Non-pigmented ciliary epithelial cell (primary cell): Measurements from ENCODE around the gene GNB1L.

ENCODE experiments used
- DNase-seq: peaks from one replicate; pipeline ENCODE4 v3.0.0-alpha.2; 2010; ENCODE audit warnings: low read depth

GNB1L gene

GRCh38 chr22:19875531-19876313, 21.0 kb upstream of the GNB1L start:
- no peak for DNase-seq

DNA sequence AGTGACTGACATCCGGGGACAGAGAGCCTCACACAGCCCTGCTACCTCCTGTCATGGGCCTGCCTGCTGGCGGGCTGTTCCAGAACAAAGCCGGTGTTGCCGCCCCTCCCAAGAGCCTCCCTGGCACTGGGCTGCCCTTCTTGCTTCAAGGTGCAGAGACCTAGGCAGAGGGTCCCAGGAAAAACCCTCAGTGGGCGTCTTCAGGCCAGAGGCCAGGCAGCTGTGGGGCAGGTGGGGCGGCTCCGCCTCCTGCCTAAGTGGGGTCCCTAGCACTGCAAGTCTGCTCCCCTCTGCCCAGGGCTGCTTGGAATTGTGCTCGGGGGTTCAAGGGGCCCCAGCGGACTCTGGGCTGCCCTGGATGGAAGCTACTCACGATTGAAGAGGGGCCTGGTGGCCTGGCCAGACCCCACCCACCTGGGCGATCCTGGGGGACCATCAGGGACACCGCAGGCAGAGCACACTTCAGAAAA, 20.4 kb upstream of the GNB1L start:
- no peak for DNase-seq

- no peak for DNase-seq
Observed at GRCh38 chr22:19874307-19875060, 19.8 kb upstream of the GNB1L start.

- DNase-seq, result no peak
Observed at GRCh38 chr22:19873960-19874306, 19.3 kb upstream of the GNB1L start.

DNA sequence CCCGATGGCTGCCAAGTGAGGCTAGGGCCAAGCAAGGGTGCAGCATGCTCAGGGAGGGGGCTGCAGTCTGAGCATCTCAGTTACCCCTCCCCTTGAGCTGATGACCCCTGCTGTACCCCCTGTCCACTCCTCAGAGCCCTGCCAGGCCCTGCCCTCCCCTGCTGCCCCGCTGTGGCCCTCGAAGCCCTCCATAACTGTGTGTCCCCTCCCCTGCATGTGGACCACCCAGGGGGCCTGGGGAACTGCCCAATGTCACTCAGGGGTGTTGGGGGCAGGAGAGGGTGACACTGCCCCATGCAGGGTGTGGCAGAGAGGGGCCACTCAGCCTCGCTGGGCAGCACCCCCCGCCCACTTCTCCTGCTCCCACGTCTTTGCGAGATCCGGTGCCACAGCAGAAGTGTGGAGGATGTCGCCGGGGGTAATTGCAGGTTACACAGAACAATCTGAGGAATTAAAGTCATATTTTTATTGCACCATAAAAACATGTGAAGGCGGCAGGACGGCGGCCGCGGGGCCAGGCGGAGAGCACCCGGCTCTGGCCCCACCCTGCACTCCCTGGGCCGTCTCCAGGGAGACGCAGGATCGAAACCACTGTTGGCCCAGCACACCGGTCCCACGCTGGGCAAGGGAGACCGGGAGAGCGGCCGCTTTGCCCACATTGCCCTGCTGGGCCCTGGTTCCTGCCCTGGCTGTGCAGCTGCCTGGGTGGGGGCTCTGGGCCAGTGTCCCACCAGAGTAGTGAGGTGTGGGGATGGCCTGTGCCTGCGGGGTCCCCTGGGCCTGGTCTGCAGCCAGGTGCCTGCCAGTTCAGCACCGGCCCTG, 18.7 kb upstream of the GNB1L start:
- DNase-seq, result no peak

DNA sequence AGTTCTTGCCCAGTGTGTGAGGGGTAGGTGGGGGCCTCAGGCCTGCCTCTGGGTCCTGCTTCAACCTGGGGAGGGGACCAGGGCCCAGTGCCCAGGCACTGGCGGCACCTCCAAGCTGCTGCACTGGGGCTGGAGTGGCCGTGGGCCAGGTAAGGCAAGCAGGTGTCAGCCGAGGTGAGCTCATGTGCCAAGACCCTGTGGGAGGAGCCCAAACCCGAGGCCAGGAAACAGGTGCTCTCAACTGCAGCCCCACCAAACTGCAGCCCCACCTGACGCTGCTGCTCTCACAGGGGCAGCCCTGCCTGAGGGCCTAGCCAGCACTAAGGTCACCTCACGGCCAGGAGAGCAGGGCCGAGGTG, 18.1 kb upstream of the GNB1L start:
- no peak for DNase-seq

- DNase-seq, result no peak
Observed at GRCh38 chr22:19871845-19872778, 17.4 kb upstream of the GNB1L start.

GRCh38 chr22:19871023-19871844, 16.6 kb upstream of the GNB1L start:
- DNase-seq, result no peak

DNA sequence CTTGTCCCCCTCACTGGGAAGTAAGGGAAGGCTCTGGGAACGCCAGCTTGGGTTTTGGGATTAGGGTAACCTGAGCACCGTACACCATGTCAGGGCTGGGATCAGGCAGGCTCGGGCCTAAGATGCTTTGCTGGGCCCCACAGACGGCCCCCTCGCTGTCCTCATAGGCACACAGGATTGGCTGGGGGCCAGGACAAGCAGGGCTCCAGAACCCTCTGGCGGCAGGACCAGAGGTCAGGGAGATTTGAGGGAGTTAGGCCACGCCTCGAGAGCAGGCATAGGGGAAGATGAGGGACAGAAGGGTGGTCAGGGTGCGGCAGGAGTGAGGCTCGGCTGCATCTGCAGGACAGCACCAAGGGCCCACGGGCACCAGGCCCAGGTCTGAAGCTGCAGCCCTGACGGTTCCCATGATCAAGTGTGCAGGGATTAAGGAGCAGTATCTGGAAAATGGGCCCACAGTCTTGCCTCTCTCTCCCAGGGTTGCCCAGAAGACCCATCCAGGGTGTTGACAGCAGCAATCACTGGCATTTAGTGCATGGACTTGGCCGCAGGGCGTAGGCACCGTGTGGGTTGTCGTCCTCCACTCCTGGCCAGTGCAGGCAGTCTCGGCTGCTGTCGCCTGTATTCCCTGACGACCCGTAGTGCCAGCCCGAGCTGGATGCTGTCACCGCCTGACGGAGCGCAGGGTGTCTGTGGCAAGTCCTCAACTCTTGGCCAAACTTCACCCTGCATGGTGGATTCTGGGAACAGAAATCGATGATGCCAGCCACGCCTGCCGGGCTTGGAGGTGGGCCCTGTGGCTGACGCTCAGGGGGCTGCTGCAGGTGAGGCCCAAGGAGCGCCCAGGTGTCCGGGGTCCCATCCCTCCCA, 15.7 kb upstream of the GNB1L start:
- DNase-seq, result no peak

- DNase-seq, result no peak
Observed at GRCh38 chr22:19869497-19870152, 15.0 kb upstream of the GNB1L start.

DNA sequence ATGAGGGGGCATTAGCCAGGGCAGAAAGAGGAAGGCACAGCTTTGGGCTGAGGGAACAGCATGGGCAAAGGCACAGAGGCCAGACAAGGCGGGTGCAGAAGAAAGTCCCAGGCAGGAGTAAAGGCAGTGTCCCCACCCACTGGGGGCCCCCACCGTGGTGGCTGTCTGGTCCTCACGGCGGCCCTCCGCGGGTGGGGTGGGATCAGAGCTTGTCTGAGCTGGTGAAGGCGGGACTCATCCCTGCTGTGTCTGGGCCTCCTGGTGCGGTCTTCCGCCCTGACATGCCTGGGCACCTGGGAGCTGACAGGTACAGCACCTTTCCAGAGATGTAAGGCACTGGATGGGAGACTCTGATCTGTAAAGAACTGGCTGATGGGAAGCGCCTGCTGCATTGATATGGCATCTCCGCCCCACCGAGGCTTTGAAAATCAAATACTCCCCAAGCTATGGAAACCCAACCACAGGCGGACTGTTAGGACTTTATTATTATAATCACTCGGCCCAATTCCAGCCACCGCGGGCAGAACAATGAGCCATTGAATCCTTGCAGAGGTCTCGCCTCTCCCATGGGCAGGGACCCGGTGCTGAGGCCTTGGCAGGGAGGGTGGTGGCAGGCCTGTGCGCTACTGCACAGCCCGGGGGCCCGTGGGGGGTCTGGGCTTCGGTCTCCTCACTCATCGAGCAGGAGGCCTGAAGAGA, 14.2 kb upstream of the GNB1L start:
- no peak for DNase-seq

DNA sequence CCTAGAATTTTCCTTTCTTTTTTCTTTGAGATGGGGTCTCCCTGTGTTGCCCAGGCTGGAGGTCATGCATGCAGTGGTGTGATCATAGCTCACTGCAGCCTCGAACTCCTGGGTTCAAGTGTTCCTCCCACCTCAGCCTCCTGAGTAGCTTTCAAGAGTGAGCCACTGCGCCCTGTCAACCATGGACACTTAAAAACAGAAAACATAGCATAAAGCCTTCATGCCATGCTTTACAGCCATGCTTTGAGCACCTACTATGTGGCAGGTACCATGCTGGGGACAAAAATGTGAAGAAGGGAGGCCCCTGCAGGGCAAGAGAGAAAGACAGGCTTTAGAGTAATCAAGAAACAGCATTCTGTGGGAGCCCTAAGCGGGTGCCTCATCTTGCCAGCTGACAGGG, 13.7 kb upstream of the GNB1L start:
- no peak for DNase-seq

- DNase-seq, result no peak
Observed at GRCh38 chr22:19867617-19868016, 12.9 kb upstream of the GNB1L start.

DNA sequence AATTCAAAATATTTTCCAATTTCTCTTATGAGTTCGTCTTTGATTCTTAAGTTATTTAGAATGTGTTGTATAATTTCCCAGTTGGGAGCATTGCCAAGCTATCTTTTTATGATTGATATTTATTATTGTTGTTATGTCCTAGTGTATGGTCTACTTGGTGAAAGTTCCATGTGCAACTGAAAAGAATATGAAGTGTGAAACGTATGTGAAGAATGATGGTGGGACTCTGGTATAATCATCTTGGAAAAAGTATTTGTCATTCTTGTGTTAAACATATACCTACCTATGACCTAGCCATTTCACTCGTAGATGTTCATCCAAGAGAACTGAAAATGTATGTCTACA, 12.0 kb upstream of the GNB1L start:
- DNase-seq, result no peak

DNA sequence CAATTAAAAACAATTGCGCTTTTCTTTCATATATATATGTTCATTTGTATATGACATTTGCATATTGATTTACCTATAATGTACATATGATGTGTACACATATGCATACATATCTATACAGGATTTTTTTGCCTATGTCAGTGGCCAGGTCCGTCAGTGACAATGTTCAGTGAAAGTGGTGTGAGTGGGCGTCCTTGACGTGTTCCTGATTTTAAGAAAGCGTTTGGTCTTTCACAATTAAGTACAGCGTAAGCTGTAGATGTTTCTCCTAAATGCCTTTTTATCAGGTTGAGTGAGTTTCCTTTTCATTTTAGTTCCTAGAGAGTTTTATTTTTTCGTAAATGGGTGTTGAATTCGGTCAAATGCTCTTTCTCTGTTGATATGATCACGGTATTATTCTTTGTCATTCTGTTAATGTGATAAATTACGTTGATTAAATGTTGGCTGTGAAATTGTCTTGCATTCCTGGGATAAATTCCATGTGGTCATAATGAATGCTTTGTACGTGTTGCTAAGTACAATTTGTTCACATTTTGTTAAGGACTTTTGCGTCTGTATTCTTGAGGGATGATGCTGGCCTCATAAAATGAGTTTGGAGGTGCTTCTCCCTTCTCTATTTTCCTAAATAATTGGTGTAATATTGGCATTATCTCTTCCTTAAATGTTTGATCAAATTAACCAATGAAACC, 10.6 kb upstream of the GNB1L start:
- DNase-seq, result no peak

GRCh38 chr22:19864538-19865106, 9.9 kb upstream of the GNB1L start:
- no peak for DNase-seq

- DNase-seq, result no peak
Observed at GRCh38 chr22:19863571-19863970, 8.9 kb upstream of the GNB1L start.
